ENCODE data around the gene SLC38A11.

SLC38A11 gene

DNA sequence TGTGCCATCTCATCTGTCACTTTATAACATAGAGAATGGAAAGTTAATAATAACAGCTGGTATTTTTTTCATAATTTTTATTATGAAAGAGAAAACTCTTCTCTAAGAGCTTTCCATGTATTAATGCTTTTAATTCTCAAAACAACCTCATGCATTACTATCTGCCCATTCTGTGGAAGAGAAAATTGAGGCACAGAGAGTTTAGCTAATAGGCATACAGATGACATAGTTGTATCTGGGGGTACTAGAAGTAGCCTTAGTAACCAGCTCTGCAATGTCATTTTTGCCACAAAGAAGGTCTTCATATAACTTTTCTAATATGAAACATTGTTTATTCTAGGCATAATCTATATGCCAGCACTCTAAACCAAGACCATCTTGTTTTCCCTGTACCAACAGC lies 77.4 kb downstream of the SLC38A11 start:
- no peak for DNase-seq (ENCODE audit: low spot score)
- TF ChIP-seq, protein P1, sequence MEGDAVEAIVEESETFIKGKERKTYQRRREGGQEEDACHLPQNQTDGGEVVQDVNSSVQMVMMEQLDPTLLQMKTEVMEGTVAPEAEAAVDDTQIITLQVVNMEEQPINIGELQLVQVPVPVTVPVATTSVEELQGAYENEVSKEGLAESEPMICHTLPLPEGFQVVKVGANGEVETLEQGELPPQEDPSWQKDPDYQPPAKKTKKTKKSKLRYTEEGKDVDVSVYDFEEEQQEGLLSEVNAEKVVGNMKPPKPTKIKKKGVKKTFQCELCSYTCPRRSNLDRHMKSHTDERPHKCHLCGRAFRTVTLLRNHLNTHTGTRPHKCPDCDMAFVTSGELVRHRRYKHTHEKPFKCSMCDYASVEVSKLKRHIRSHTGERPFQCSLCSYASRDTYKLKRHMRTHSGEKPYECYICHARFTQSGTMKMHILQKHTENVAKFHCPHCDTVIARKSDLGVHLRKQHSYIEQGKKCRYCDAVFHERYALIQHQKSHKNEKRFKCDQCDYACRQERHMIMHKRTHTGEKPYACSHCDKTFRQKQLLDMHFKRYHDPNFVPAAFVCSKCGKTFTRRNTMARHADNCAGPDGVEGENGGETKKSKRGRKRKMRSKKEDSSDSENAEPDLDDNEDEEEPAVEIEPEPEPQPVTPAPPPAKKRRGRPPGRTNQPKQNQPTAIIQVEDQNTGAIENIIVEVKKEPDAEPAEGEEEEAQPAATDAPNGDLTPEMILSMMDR (IDR thresholded peaks at IDR 0.05; ENCODE audit: extremely low read depth, missing control alignments), result no peak

DNA sequence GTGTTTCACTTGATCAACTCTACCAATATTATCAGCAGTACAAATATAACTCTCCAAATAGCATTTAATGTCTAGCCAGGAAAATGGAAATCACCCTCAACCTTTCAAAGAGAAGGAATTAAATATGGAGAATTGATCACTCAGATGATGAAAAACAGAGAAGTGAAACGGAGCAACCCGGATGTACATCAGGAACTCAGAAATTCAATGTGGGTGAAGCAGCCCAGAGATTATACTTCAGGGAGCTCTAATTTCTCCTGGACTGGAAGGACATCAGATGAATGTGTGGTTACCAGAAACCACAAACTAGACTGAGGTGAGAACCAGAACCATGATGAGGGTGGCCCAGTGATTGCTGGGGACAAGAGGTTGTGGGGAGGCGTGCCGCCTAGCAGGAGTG lies 78.2 kb downstream of the SLC38A11 start:
- DNase-seq (ENCODE audit: low spot score), result no peak
- TF ChIP-seq, protein P1 (IDR thresholded peaks at IDR 0.05; ENCODE audit: extremely low read depth, missing control alignments), result no peak

GRCh38 chr2:164875334-164876205 lies 79.8 kb downstream of the SLC38A11 start:
- TF ChIP-seq, protein P1 (IDR thresholded peaks at IDR 0.05; ENCODE audit: extremely low read depth, missing control alignments), result no peak
- no peak for DNase-seq (ENCODE audit: low spot score)

DNA sequence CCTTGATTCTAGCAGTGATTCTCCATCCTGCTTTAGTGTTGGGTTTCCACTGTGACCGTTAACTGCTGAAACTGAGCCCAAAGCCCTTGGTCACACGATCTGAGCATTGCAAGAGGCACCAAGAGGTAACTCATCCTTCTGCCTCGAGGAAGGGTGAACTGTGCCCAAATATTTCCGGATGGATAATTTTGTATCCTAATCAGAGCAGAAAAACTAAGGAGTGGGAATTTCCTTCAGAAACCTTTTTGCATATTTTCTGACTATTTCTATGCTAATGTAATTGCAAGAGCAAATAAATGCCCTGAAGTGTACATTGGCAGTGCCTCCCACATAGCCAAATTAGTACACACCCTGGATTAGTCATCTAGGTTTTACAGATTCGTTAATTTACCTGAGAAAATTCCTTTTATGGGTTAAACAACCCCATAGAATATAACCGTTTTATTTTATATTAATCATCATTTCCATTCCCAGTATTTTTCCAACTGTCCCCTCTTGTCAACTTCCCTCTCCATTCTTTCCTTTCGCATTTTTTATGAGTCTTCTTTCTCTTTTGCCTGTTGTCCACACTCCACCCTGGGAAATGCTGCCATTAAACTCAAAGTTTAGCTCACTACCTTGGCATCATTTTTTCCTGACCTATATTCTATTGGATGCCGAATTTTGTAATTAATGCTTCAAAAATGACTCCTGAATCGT lies 82.0 kb downstream of the SLC38A11 start:
- TF ChIP-seq, protein P1 (IDR thresholded peaks at IDR 0.05; ENCODE audit: extremely low read depth, missing control alignments), result no peak
- no peak for DNase-seq (ENCODE audit: low spot score)

- no peak for DNase-seq (ENCODE audit: low spot score)
- TF ChIP-seq, protein P1 (IDR thresholded peaks at IDR 0.05; ENCODE audit: extremely low read depth, missing control alignments), result no peak
Measured at GRCh38 chr2:164871404-164871803, 83.9 kb downstream of the SLC38A11 start.

DNA sequence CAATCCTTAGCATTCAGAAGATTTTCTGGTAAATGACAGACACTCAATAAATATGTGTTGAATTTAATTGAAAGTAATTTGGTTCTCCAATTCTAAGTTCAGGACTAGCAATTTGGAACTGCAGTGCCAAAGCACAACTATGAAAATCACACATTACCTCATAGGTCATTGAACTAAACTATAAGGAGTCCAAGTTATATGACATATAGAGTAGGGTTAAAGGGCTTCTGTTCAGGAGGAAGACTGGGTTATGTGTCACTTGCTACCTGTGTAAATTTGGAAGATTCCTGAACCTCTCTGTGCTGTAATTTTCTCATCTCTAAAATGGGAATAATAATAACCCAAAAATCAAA lies 85.9 kb downstream of the SLC38A11 start:
- DNase-seq (ENCODE audit: low spot score), result no peak
- TF ChIP-seq, protein P1 (IDR thresholded peaks at IDR 0.05; ENCODE audit: extremely low read depth, missing control alignments), result no peak

Measured in GM20000 (cell line).